ENCODE data around the gene SH3GL2.

The SH3GL2 gene

DNA sequence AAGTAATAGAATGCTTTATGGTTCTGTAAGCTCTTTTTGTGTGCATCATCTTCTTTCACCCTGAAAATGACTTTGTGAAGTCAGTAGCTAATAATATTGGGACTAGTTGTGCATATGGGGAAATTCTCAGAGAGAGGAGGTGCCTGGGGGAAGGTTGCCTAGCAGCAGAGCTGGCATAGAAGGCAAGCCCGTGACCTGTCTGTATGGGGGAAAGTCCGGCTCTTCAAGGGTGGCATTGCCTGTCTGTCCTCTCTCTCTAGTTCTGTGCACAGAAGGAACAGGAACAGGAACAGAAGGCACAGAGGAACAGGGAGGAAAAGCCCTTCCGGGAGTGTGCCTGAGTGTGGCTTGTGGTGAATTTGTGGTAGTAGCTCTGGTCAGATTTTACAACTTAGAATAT is 33.1 kb downstream of the SH3GL2 start:
- Mint-ChIP-seq H3K9me3 (no peaks in the 10 kb centered on the region), H3K4me3 (no peak overlapping the region), H3K36me3 (ENCODE audit: low read depth) (no peaks in the 10 kb centered on the region), H3K27ac (no peak overlapping the region), H3K27me3 (ENCODE audit: low read depth) (peaks cover 15% of the 10 kb centered on the region), H3K4me1 (no peaks in the 10 kb centered on the region)
- TF ChIP-seq CTCF (IDR thresholded peaks at IDR 0.05; ENCODE audit: unreplicated experiment in 3 of 3): no peak

DNA sequence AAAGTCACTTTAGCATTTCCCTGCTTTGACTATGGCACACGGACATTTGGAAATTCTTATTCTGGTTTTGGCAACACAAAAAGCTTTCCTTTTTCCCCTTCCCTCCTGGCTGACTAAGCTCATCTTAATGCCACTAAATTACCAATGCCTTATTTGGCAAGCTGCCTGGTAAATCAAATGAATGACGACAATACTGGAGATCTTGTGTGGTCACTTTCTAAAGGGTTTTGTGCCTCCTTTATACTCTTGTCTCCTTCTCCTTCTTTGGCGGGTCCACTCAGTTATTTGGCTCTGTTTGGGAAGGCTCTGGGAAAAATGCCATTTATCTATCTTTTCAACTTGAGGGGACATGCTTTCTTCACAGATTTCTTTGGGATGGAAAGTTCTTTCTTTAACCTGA is 34.9 kb downstream of the SH3GL2 start:
- Mint-ChIP-seq H3K4me1 (no peaks in the 10 kb centered on the region), H3K27me3 (ENCODE audit: low read depth) (peaks cover 11% of the 10 kb centered on the region), H3K36me3 (ENCODE audit: low read depth) (no peaks in the 10 kb centered on the region), H3K4me3 (no peak overlapping the region), H3K9me3 (no peaks in the 10 kb centered on the region), H3K27ac (no peak overlapping the region)
- TF ChIP-seq CTCF (IDR thresholded peaks at IDR 0.05; ENCODE audit: unreplicated experiment in 3 of 3): no peak

DNA sequence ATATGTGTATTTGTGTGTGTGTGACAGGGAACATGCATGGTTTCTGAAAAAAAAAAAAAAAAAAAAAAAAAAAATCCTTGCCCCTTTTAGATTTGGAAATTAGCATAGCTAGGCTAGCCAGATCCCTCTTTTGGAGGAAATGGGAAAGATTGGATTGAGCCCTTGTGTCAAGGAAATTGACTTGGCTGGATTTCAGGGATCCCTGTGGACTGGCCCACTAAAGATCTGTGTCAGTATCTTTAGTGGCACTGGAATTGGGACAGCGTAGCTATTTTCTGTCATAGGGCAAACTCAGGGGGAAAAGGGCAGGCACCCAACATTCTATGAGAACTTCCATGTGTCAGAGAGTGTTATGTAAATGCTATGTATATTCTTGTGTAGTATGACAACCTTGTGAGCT is 35.4 kb downstream of the SH3GL2 start:
- Mint-ChIP-seq H3K4me3 (no peak overlapping the region), H3K27me3 (ENCODE audit: low read depth) (peaks cover 11% of the 10 kb centered on the region), H3K36me3 (ENCODE audit: low read depth) (no peaks in the 10 kb centered on the region), H3K27ac (no peak overlapping the region), H3K4me1 (no peaks in the 10 kb centered on the region), H3K9me3 (no peaks in the 10 kb centered on the region)
- no peak for TF ChIP-seq CTCF (IDR thresholded peaks at IDR 0.05; ENCODE audit: unreplicated experiment in 3 of 3)

DNA sequence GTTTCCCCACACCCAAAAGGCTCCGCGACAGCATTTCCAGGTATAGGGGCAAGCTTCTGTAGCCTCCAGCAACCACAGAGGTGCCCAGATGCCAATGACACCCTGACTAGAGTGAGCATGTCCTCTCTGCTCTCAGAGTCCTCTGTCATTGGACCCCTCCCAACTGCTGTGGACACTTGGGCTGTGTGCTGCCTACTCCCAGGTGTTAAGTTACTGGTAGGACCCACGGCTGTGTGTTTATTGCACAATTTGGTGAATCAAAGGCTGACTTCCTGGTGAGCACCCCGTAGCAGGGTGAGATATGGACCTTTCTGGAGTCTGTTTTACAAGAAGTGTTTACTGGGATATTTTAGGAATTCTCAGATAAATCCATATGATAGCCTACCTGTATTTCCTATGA is 36.0 kb downstream of the SH3GL2 start:
- no peaks in the 10 kb centered on the region for H3K36me3 Mint-ChIP-seq (ENCODE audit: low read depth)
- H3K27me3 Mint-ChIP-seq (ENCODE audit: low read depth): peaks cover 11% of the 10 kb centered on the region
- no peak overlapping the region for H3K4me3 Mint-ChIP-seq
- H3K4me1 Mint-ChIP-seq: no peaks in the 10 kb centered on the region
- H3K27ac Mint-ChIP-seq: no peak overlapping the region
- no peak for TF ChIP-seq CTCF (IDR thresholded peaks at IDR 0.05; ENCODE audit: unreplicated experiment in 3 of 3)
- H3K9me3 Mint-ChIP-seq: no peaks in the 10 kb centered on the region

DNA sequence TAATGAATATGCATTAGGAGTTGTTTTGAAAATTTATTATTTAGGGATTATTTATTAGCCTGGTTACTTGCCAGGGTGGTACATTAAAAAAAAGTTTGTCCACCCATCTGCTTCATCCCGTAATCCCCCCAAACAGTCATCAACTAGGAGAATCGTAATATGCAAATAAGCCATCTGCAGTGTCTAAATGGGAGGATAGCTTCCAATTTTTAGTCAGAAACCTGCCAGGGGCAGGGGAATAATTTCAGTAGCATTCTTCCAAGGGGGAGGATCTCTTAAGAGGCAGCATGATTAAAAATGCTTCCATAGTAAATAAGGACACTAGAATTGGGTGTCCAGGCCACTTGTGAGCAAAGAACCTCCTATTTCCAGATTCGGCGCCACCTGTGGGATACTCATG is 43.3 kb downstream of the SH3GL2 start:
- Mint-ChIP-seq H3K27ac (no peak overlapping the region), H3K4me3 (no peak overlapping the region), H3K4me1 (no peaks in the 10 kb centered on the region)

More for the DNA sequence above, 43.3 kb downstream of the SH3GL2 start:
- peaks cover 4% of the 10 kb centered on the region for H3K27me3 Mint-ChIP-seq (ENCODE audit: low read depth)
- H3K36me3 Mint-ChIP-seq (ENCODE audit: low read depth): no peaks in the 10 kb centered on the region
- no peak for TF ChIP-seq CTCF (IDR thresholded peaks at IDR 0.05; ENCODE audit: unreplicated experiment in 3 of 3)
- H3K9me3 Mint-ChIP-seq: no peaks in the 10 kb centered on the region

Measured in nephron (organoid).